Stimulated activated naive CD8-positive, alpha-beta T cell treated with anti-CD3 and anti-CD28 coated beads, Interleukin-15, Interleukin-2, amounts not matched to agents 100 ng/mL and 50 ng/mL, for 24 hours (primary cell): ENCODE data around the gene SLC1A4.
"Not testable (repeated sequence)": the region's sequence is repeated elsewhere in the genome, so short reads cannot be mapped to it uniquely, and the experiment has no call there.

Experiments
- H3K27ac Mint-ChIP-seq: one replicate; pipeline ENCODE4 v1.8.0; 2021; ENCODE audit warnings: mild to moderate bottlenecking, mixed read lengths
- H3K27me3 Mint-ChIP-seq: one replicate; pipeline ENCODE4 v1.8.0; 2021; ENCODE audit warnings: mixed read lengths
- H3K36me3 Mint-ChIP-seq: one replicate; pipeline ENCODE4 v1.8.0; 2021; ENCODE audit warnings: low read depth, mixed read lengths
- H3K4me1 Mint-ChIP-seq: one replicate; pipeline ENCODE4 v1.8.0; 2021; ENCODE audit warnings: low read depth, mixed read lengths
- H3K4me3 Mint-ChIP-seq: one replicate; pipeline ENCODE4 v1.8.0; 2021; ENCODE audit warnings: mild to moderate bottlenecking, mixed read lengths
- H3K9me3 Mint-ChIP-seq: one replicate; pipeline ENCODE4 v1.8.0; 2021; ENCODE audit warnings: mixed read lengths

SLC1A4 gene

GRCh38 chr2:64995041-64995440 is 5.8 kb downstream of the SLC1A4 start:
- H3K27ac Mint-ChIP-seq = no peak overlapping the region
- peaks cover 25% of the 10 kb centered on the region for H3K36me3 Mint-ChIP-seq
- peaks cover 33% of the 10 kb centered on the region for H3K4me1 Mint-ChIP-seq
- H3K27me3 Mint-ChIP-seq = peaks cover 10% of the 10 kb centered on the region
- no peak overlapping the region for H3K4me3 Mint-ChIP-seq
- no peaks in the 10 kb centered on the region for H3K9me3 Mint-ChIP-seq

GRCh38 chr2:64996871-64997307 is 7.7 kb downstream of the SLC1A4 start:
- Mint-ChIP-seq H3K36me3 (peaks cover 29% of the 10 kb centered on the region), H3K4me3 (no peak overlapping the region), H3K27ac (no peak overlapping the region), H3K9me3 (no peaks in the 10 kb centered on the region), H3K4me1 (peaks cover 17% of the 10 kb centered on the region), H3K27me3 (peaks cover 5% of the 10 kb centered on the region)

- H3K36me3 Mint-ChIP-seq = peaks cover 23% of the 10 kb centered on the region
- no peaks in the 10 kb centered on the region for H3K9me3 Mint-ChIP-seq
- H3K4me3 Mint-ChIP-seq = no peak overlapping the region
- no peaks in the 10 kb centered on the region for H3K27me3 Mint-ChIP-seq
- no peak overlapping the region for H3K27ac Mint-ChIP-seq
- peaks cover 2% of the 10 kb centered on the region for H3K4me1 Mint-ChIP-seq
Measured at GRCh38 chr2:64998658-64999061, 9.5 kb downstream of the SLC1A4 start.

- Mint-ChIP-seq H3K4me1 (peaks cover 2% of the 10 kb centered on the region), H3K36me3 (peaks cover 17% of the 10 kb centered on the region)
Measured at GRCh38 chr2:64999754-65000153, 10.6 kb downstream of the SLC1A4 start.

GRCh38 chr2:65000644-65001043 is 11.4 kb downstream of the SLC1A4 start:
- Mint-ChIP-seq H3K4me1 (peaks cover 2% of the 10 kb centered on the region), H3K9me3 (no peaks in the 10 kb centered on the region), H3K27me3 (no peaks in the 10 kb centered on the region), H3K36me3 (peaks cover 21% of the 10 kb centered on the region), H3K4me3 (no peak overlapping the region), H3K27ac (no peak overlapping the region)

More at GRCh38 chr2:64999754-65000153, 10.6 kb downstream of the SLC1A4 start:
- Mint-ChIP-seq H3K4me3 (no peak overlapping the region), H3K27me3 (no peaks in the 10 kb centered on the region), H3K9me3 (no peaks in the 10 kb centered on the region), H3K27ac (no peak overlapping the region)

GRCh38 chr2:65003037-65003436 is 13.8 kb downstream of the SLC1A4 start:
- no peak overlapping the region for H3K4me3 Mint-ChIP-seq
- H3K36me3 Mint-ChIP-seq = peaks cover 22% of the 10 kb centered on the region
- no peaks in the 10 kb centered on the region for H3K9me3 Mint-ChIP-seq
- H3K27ac Mint-ChIP-seq = no peak overlapping the region
- no peaks in the 10 kb centered on the region for H3K27me3 Mint-ChIP-seq
- H3K4me1 Mint-ChIP-seq = peaks cover 2% of the 10 kb centered on the region

GRCh38 chr2:65004232-65004631 is 15.0 kb downstream of the SLC1A4 start:
- H3K36me3 Mint-ChIP-seq = peaks cover 25% of the 10 kb centered on the region
- not testable (repeated sequence) for H3K27me3 Mint-ChIP-seq, H3K9me3 Mint-ChIP-seq, H3K27ac Mint-ChIP-seq, H3K4me1 Mint-ChIP-seq, H3K4me3 Mint-ChIP-seq

- no peaks in the 10 kb centered on the region for H3K27me3 Mint-ChIP-seq
- H3K27ac Mint-ChIP-seq = no peak overlapping the region
- H3K9me3 Mint-ChIP-seq = no peaks in the 10 kb centered on the region
- H3K4me1 Mint-ChIP-seq = peaks cover 9% of the 10 kb centered on the region
- H3K36me3 Mint-ChIP-seq = peaks cover 57% of the 10 kb centered on the region
- H3K4me3 Mint-ChIP-seq = no peak overlapping the region
Measured at GRCh38 chr2:65013776-65014175, 24.6 kb downstream of the SLC1A4 start.

- Mint-ChIP-seq H3K4me3 (no peak overlapping the region), H3K36me3 (peaks cover 62% of the 10 kb centered on the region), H3K9me3 (no peaks in the 10 kb centered on the region), H3K27me3 (no peaks in the 10 kb centered on the region), H3K27ac (no peak overlapping the region), H3K4me1 (peaks cover 9% of the 10 kb centered on the region)
Measured at GRCh38 chr2:65015731-65016130, 26.5 kb downstream of the SLC1A4 start.

GRCh38 chr2:65016789-65017188 is 27.6 kb downstream of the SLC1A4 start:
- Mint-ChIP-seq H3K9me3 (no peaks in the 10 kb centered on the region), H3K27me3 (no peaks in the 10 kb centered on the region), H3K36me3 (peaks cover 58% of the 10 kb centered on the region), H3K27ac (peak overlapping the region; percentile 64), H3K4me1 (peaks cover 9% of the 10 kb centered on the region), H3K4me3 (no peak overlapping the region)

GRCh38 chr2:65017335-65017734 is 28.1 kb downstream of the SLC1A4 start:
- Mint-ChIP-seq H3K36me3 (peaks cover 62% of the 10 kb centered on the region), H3K9me3 (no peaks in the 10 kb centered on the region), H3K27me3 (no peaks in the 10 kb centered on the region), H3K4me3 (no peak overlapping the region), H3K27ac (no peak overlapping the region), H3K4me1 (peaks cover 9% of the 10 kb centered on the region)

- Mint-ChIP-seq H3K27me3 (no peaks in the 10 kb centered on the region), H3K9me3 (no peaks in the 10 kb centered on the region), H3K27ac (peak overlapping the region; percentile 52), H3K36me3 (peaks cover 59% of the 10 kb centered on the region), H3K4me3 (no peak overlapping the region), H3K4me1 (peaks cover 9% of the 10 kb centered on the region)
Measured at GRCh38 chr2:65018141-65018582, 29.0 kb downstream of the SLC1A4 start.

GRCh38 chr2:65019010-65019409 is 29.8 kb downstream of the SLC1A4 start:
- no peak overlapping the region for H3K4me3 Mint-ChIP-seq
- peaks cover 55% of the 10 kb centered on the region for H3K36me3 Mint-ChIP-seq
- no peak overlapping the region for H3K27ac Mint-ChIP-seq
- H3K4me1 Mint-ChIP-seq = peaks cover 9% of the 10 kb centered on the region
- no peaks in the 10 kb centered on the region for H3K27me3 Mint-ChIP-seq
- H3K9me3 Mint-ChIP-seq = no peaks in the 10 kb centered on the region

- H3K9me3 Mint-ChIP-seq = no peaks in the 10 kb centered on the region
- H3K36me3 Mint-ChIP-seq = peaks cover 54% of the 10 kb centered on the region
- H3K27ac Mint-ChIP-seq = no peak overlapping the region
Measured at GRCh38 chr2:65019675-65020195, 30.5 kb downstream of the SLC1A4 start.

GRCh38 chr2:65020251-65020650 is 31.1 kb downstream of the SLC1A4 start:
- not testable (repeated sequence) for H3K4me3 Mint-ChIP-seq, H3K27ac Mint-ChIP-seq, H3K4me1 Mint-ChIP-seq, H3K9me3 Mint-ChIP-seq, H3K27me3 Mint-ChIP-seq
- peaks cover 49% of the 10 kb centered on the region for H3K36me3 Mint-ChIP-seq

More at GRCh38 chr2:65019675-65020195, 30.5 kb downstream of the SLC1A4 start:
- H3K4me3 Mint-ChIP-seq = no peak overlapping the region
- no peaks in the 10 kb centered on the region for H3K27me3 Mint-ChIP-seq
- peaks cover 9% of the 10 kb centered on the region for H3K4me1 Mint-ChIP-seq

- H3K27ac Mint-ChIP-seq = no peak overlapping the region
- H3K4me3 Mint-ChIP-seq = no peak overlapping the region
Measured at GRCh38 chr2:65020943-65021528, 31.8 kb downstream of the SLC1A4 start.

More at GRCh38 chr2:65020943-65021528, 31.8 kb downstream of the SLC1A4 start:
- peaks cover 48% of the 10 kb centered on the region for H3K36me3 Mint-ChIP-seq
- H3K4me1 Mint-ChIP-seq = peaks cover 16% of the 10 kb centered on the region
- H3K27me3 Mint-ChIP-seq = no peaks in the 10 kb centered on the region
- H3K9me3 Mint-ChIP-seq = no peaks in the 10 kb centered on the region
